GM23248 (cell line): Measurements from ENCODE around the gene MACROD2. TPM values are rescaled to one million over a fixed set of nuclear protein-coding genes. Genes with fewer than 3 reads are reported as not detected.

ENCODE experiments used
- DNase-seq: peaks from one replicate; pipeline ENCODE4 v3.0.0-alpha.2; 2015
- H2AFZ ChIP-seq: fragments of 200-600 bp; sonication (generic); 2 replicates; pipeline ENCODE4 v1.6.1; 2016; ENCODE audit warnings: antibody characterized with exemption
- H3F3A ChIP-seq: fragments of 200-600 bp; sonication (generic); 2 replicates; pipeline ENCODE4 v1.6.1; 2016; ENCODE audit warnings: mild to moderate bottlenecking, antibody characterized with exemption, mixed run types; ENCODE audit not compliant: insufficient read depth
- H3K27ac ChIP-seq: fragments of 200-600 bp; sonication (generic); 2 replicates; pipeline ENCODE4 v1.5.1; 2016; ENCODE audit warnings: mild to moderate bottlenecking
- H3K27me3 ChIP-seq: fragments of 200-600 bp; sonication (generic); replicated peaks from 2 replicates; pipeline ENCODE4 v1.6.1; 2016; ENCODE audit warnings: mild to moderate bottlenecking; ENCODE audit not compliant: insufficient read depth
- H3K36me3 ChIP-seq: fragments of 200-600 bp; sonication (generic); 2 replicates; pipeline ENCODE4 v1.6.1; 2016; ENCODE audit warnings: low read depth, mild to moderate bottlenecking
- H3K4me1 ChIP-seq: fragments of 200-600 bp; sonication (generic); 2 replicates; pipeline ENCODE4 v1.6.1; 2016; ENCODE audit warnings: mild to moderate bottlenecking; ENCODE audit not compliant: insufficient read depth
- H3K4me2 ChIP-seq: fragments of 200-600 bp; sonication (generic); one replicate; pipeline ENCODE4 v1.6.1; 2016; ENCODE audit warnings: mild to moderate bottlenecking; ENCODE audit not compliant: unreplicated experiment
- H3K4me3 ChIP-seq: fragments of 200-600 bp; sonication (generic); 2 replicates; pipeline ENCODE4 v1.5.1; 2016; ENCODE audit warnings: mild to moderate bottlenecking
- H3K79me2 ChIP-seq: fragments of 200-600 bp; sonication (generic); 2 replicates; pipeline ENCODE4 v1.6.1; 2016; ENCODE audit warnings: mild to moderate bottlenecking; ENCODE audit not compliant: insufficient read depth
- H3K9ac ChIP-seq: fragments of 200-600 bp; sonication (generic); 2 replicates; pipeline ENCODE4 v1.6.1; 2016; ENCODE audit warnings: mild to moderate bottlenecking
- H3K9me2 ChIP-seq: fragments of 200-600 bp; sonication (generic); 2 replicates; pipeline ENCODE4 v1.6.1; 2016; ENCODE audit warnings: mixed run types, mild to moderate bottlenecking, moderate library complexity; ENCODE audit not compliant: insufficient read depth
- H3K9me3 ChIP-seq: fragments of 200-600 bp; sonication (generic); one replicate; pipeline ENCODE4 v1.6.1; 2017; ENCODE audit warnings: low read depth
- H4K20me1 ChIP-seq: fragments of 200-600 bp; sonication (generic); 2 replicates; pipeline ENCODE4 v1.6.0; 2016; ENCODE audit not compliant: insufficient read depth
- EZH2 ChIP-seq: fragments of 200-600 bp; sonication (generic); IDR thresholded peaks from 2 replicates; pipeline ENCODE4 v1.6.1; 2018; ENCODE audit warnings: antibody characterized with exemption, mild to moderate bottlenecking; ENCODE audit not compliant: insufficient read depth, poor library complexity, severe bottlenecking
- EZH2phosphoT487 ChIP-seq: fragments of 200-600 bp; sonication (generic); IDR thresholded peaks from 2 replicates; pipeline ENCODE4 v1.6.1; 2018; ENCODE audit warnings: antibody characterized with exemption, moderate library complexity, mild to moderate bottlenecking, low read depth; ENCODE audit not compliant: insufficient read depth
- WGBS, 2 experiments: methylation state at CpG; one replicate each; pipeline ENCODE4 v1.1.6; 2015 to 2017; ENCODE audit warnings: low lambda C conversion rate in 2 of 2, low coverage in 1 of 2; ENCODE audit errors: missing lambda C conversion rate in 2 of 2; 5-methylcytosine and 5-hydroxymethylcytosine counted together
- in situ Hi-C: fragments of 300-500 bp; cut with MboI; formaldehyde crosslinking; loops from 2 replicates; pipeline ENCODE4 v1.15.0; 2020
- polyA plus RNA-seq: library from polyadenylated mRNA; unstranded; fragments of >200 nt; fragmentation: Nextera tagmentation; extraction: Ambion mirVana; gene quantifications from 2 replicates; pipeline ENCODE4 v1.2.1, GENCODE V29; 2016
- total RNA-seq: library from RNA; depleted of rRNA; stranded (reverse); fragments of >200 nt; shearing (Covaris generic); gene quantifications from 2 replicates; pipeline ENCODE4 v1.2.3, GENCODE V29; 2014

MACROD2 gene
- total and polyA plus RNA-seq, 2 experiments from 2014 or later: 1.1 to 3.1 TPM

DNA sequence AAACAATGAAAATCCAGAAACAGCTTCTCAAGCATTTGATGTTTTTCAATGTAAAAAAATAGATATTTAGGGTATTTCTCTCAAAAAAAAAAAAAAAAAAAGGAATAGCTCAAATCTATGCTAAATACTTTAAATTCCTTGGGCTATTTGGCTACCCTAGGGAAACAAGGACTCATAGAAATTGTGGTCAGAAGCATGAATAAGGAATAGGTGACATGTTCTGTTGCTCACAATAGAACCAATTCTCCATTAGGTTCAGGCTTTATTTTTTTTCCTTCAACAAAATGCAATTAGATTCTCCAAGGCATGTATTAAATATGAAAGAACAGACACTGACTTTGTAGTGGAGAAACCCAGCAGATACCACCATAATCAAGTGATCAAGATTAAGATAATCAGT lies 1246.4 kb downstream of the MACROD2 start:
- peaks cover 21% of the 10 kb centered on the region for H3K4me1 ChIP-seq
- no peak for TF ChIP-seq EZH2
- TF ChIP-seq EZH2phosphoT487: no peak
- H3K4me3 ChIP-seq: no peak overlapping the region
- no peaks in the 10 kb centered on the region for H3K79me2 ChIP-seq
- DNase-seq: peak; percentile 39
- no peaks in the 10 kb centered on the region for H3K27me3 ChIP-seq
- H3F3A ChIP-seq: peaks cover 21% of the 10 kb centered on the region
- H4K20me1 ChIP-seq: no peaks in the 10 kb centered on the region
- no peak overlapping the region for H3K9ac ChIP-seq
- H3K27ac ChIP-seq: peak overlapping the region; percentile 25
- no peaks in the 10 kb centered on the region for H3K9me3 ChIP-seq
- no peak overlapping the region for H2AFZ ChIP-seq
- in situ Hi-C loops: loop anchor here (25.0 kb wide), 1 partner anchor 904 kb away; the partner anchor contains the start of gene FLRT3
- peak overlapping the region; percentile 13 for H3K4me2 ChIP-seq
- no peaks in the 10 kb centered on the region for H3K9me2 ChIP-seq
- H3K36me3 ChIP-seq: no peaks in the 10 kb centered on the region

DNA sequence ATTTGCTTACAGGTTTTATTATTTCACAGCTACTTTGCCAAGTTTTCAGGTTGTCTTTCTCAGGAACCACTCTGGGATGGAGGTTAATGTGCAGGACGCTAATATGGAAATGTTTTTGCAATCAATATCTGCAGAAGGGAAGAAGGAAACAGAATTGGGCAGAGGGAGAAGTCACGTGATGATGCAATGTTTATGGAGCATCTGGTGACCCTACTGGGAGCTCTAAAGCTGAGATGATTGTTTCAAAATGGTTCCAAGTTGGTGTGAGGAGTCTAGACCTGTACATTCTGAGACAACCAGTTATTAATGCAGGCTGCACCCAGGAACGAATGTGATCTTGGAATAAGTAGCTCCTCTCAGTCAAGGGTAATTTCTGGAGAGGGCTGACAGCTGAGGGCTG lies 1247.5 kb downstream of the MACROD2 start:
- DNase-seq: no peak
- no peak overlapping the region for H3K4me2 ChIP-seq
- peaks cover 21% of the 10 kb centered on the region for H3K4me1 ChIP-seq
- no peaks in the 10 kb centered on the region for H4K20me1 ChIP-seq
- no peak overlapping the region for H3K4me3 ChIP-seq
- WGBS, 2 experiments: 29 to 57% methylated on average over 3 of the region's 3 CpGs
- H3K36me3 ChIP-seq: no peaks in the 10 kb centered on the region
- no peak overlapping the region for H2AFZ ChIP-seq
- TF ChIP-seq EZH2 (no peak), EZH2phosphoT487 (no peak)
- in situ Hi-C loops: loop anchor here (25.0 kb wide), 1 partner anchor 905 kb away; the partner anchor contains the start of gene FLRT3
- no peaks in the 10 kb centered on the region for H3K9me3 ChIP-seq
- H3K9me2 ChIP-seq: no peaks in the 10 kb centered on the region
- H3K9ac ChIP-seq: no peak overlapping the region
- peaks cover 21% of the 10 kb centered on the region for H3F3A ChIP-seq
- no peaks in the 10 kb centered on the region for H3K79me2 ChIP-seq
- no peak overlapping the region for H3K27ac ChIP-seq
- no peaks in the 10 kb centered on the region for H3K27me3 ChIP-seq

DNA sequence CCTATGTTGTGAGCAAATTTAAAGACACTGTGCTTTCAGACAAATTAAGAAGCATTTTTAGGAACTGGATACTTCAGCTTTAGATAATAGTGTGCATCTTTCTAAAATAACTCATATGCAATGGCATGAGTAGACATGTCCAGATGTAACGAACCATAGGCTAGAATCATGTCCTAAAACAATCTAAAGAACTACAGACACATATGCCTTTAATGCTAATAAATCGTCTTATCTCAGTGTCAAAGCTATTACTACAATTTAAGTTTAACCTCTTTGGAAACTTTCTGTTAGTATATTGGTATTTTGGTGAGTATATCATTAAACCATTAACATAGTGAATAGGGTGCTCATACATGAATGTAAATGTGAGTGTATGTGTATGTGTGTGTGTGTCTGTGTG lies 1250.6 kb downstream of the MACROD2 start:
- H3K9me2 ChIP-seq: no peaks in the 10 kb centered on the region
- in situ Hi-C loops: loop anchor here (25.0 kb wide), 1 partner anchor 909 kb away; the partner anchor contains the start of gene FLRT3
- H3K27me3 ChIP-seq: no peaks in the 10 kb centered on the region
- H3K4me1 ChIP-seq: peaks cover 16% of the 10 kb centered on the region
- DNase-seq: no peak
- H3K9ac ChIP-seq: no peak overlapping the region
- H2AFZ ChIP-seq: no peak overlapping the region
- no peaks in the 10 kb centered on the region for H3K36me3 ChIP-seq
- peaks cover 14% of the 10 kb centered on the region for H3F3A ChIP-seq
- no peaks in the 10 kb centered on the region for H4K20me1 ChIP-seq
- TF ChIP-seq EZH2phosphoT487 (no peak), EZH2 (no peak)
- H3K4me3 ChIP-seq: no peak overlapping the region
- no peaks in the 10 kb centered on the region for H3K9me3 ChIP-seq
- H3K79me2 ChIP-seq: no peaks in the 10 kb centered on the region
- H3K27ac ChIP-seq: no peak overlapping the region
- no peak overlapping the region for H3K4me2 ChIP-seq
- WGBS, 2 experiments: 59 to 63% methylated on average over 2 of the region's 2 CpGs

DNA sequence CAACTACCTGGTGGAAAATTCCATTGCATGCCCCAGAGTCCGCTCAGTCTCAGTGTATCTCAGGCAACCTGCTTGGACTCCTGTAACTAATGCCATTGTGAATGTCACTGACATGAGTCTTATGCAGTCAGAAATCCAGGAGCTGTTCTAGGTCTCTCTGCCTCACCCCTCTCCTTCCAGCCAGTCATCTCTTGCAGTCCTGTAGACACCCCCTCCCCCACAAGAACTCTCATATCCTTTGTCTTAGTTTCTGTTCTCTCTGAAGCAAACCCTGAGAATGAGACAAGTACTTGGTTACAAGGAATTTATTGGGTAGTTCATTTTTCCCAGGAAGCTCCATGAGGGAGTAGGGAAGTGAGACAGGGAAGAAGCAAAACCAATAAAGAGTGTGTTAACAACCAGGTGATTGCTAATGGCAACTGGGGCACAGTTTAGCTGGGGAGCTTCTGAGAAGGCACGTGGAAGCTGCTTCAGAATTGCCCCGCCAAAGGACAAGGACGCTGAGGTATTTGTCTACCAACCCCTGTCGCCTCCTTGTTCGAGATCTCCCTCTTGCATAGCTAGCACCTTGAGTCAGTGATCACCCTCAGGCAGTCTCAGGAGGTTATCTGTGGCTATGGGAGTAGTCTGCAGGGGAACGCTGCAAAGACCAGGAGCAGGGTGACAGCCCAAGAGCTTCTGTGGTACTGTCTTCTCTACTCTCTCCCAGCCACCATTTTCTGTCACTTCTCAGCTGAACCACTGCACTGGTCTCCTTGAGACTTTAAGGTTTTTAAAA lies 1253.5 kb downstream of the MACROD2 start:
- no peaks in the 10 kb centered on the region for H4K20me1 ChIP-seq
- H3K27me3 ChIP-seq: no peaks in the 10 kb centered on the region
- WGBS, 2 experiments: 70 to 76% methylated on average over 7 of the region's 7 CpGs
- H3K9ac ChIP-seq: no peak overlapping the region
- no peak overlapping the region for H3K4me3 ChIP-seq
- no peak for TF ChIP-seq EZH2
- no peak for TF ChIP-seq EZH2phosphoT487
- no peak for DNase-seq
- in situ Hi-C loops: loop anchor here (25.0 kb wide), 1 partner anchor 912 kb away; the partner anchor contains the start of gene FLRT3
- no peaks in the 10 kb centered on the region for H3K9me2 ChIP-seq
- H3K79me2 ChIP-seq: no peaks in the 10 kb centered on the region
- no peaks in the 10 kb centered on the region for H3K9me3 ChIP-seq
- no peaks in the 10 kb centered on the region for H3K36me3 ChIP-seq
- H3K4me1 ChIP-seq: no peaks in the 10 kb centered on the region
- no peaks in the 10 kb centered on the region for H3F3A ChIP-seq
- H3K27ac ChIP-seq: no peak overlapping the region
- H3K4me2 ChIP-seq: no peak overlapping the region
- no peak overlapping the region for H2AFZ ChIP-seq

DNA sequence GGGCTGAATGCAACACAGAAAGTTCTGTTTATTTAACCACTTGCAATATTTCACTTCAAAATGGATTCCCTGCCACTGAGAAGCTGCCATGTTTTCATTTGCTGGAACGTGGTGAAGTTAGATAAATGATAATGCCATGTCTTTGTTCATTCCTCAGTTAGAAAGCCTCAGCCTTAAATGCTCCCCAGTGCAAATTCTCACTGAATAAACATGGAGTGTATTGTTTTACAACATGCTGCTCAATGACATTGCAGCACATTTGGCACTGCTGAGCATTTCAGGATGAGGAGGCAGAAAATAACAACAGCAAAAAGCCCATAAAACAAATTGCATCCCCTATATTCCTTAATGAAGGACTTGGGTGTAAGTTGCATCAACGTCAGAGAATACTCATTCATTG lies 1255.9 kb downstream of the MACROD2 start:
- no peak for DNase-seq
- Histone ChIP-seq H3F3A (no peaks in the 10 kb centered on the region), H2AFZ (no peak overlapping the region), H3K27ac (no peak overlapping the region), H3K4me2 (no peak overlapping the region), H4K20me1 (no peaks in the 10 kb centered on the region), H3K79me2 (no peaks in the 10 kb centered on the region), H3K9ac (no peak overlapping the region), H3K4me3 (no peak overlapping the region), H3K27me3 (no peaks in the 10 kb centered on the region), H3K9me2 (no peaks in the 10 kb centered on the region), H3K36me3 (no peaks in the 10 kb centered on the region), H3K9me3 (no peaks in the 10 kb centered on the region), H3K4me1 (no peaks in the 10 kb centered on the region)
- in situ Hi-C loops: no loop called here
- 22 to 27% methylated on average over 2 of the region's 2 CpGs for WGBS, 2 experiments
- TF ChIP-seq EZH2 (no peak), EZH2phosphoT487 (no peak)
